D721Med (cell line): Measurements from ENCODE around the gene PASK.

ENCODE experiments used
- DNase-seq: peaks from one replicate; pipeline ENCODE4 v3.0.0; 2011; ENCODE audit warnings: low spot score; ENCODE audit not compliant: insufficient read length
- FAIRE-seq: peaks from 2 replicates; lab custom pipeline; 2011; peaks lifted over from hg19 to GRCh38; lab: Jason Lieb, UNC
- TF ChIP-seq, protein P1 (sequence below): IDR thresholded peaks from 2 replicates; pipeline ENCODE4 v1.5.1; 2012; ENCODE audit warnings: mild to moderate bottlenecking, control low read depth; ENCODE audit not compliant: insufficient read depth; ENCODE audit errors: missing control alignments

PASK gene

DNA sequence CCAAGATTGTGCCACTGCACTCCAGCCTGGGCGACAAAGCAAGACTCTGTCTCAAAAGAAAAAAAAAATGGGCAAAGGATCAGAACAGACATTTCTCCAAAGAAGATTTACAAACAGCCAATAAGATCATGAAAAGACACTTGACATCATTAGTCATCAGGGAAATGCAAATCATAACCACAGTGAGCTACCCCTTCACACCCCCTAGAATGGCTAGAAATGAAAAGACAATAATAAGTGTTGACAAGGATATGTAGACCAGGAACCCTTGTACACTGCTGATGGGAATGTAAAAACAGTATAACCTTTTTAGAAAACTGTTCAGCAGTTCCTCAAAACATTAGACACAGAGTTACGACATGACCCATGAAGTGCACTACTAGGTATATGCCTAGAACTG, 28.8 kb downstream of the PASK start:
- FAIRE-seq: no peak
- TF ChIP-seq, protein P1, sequence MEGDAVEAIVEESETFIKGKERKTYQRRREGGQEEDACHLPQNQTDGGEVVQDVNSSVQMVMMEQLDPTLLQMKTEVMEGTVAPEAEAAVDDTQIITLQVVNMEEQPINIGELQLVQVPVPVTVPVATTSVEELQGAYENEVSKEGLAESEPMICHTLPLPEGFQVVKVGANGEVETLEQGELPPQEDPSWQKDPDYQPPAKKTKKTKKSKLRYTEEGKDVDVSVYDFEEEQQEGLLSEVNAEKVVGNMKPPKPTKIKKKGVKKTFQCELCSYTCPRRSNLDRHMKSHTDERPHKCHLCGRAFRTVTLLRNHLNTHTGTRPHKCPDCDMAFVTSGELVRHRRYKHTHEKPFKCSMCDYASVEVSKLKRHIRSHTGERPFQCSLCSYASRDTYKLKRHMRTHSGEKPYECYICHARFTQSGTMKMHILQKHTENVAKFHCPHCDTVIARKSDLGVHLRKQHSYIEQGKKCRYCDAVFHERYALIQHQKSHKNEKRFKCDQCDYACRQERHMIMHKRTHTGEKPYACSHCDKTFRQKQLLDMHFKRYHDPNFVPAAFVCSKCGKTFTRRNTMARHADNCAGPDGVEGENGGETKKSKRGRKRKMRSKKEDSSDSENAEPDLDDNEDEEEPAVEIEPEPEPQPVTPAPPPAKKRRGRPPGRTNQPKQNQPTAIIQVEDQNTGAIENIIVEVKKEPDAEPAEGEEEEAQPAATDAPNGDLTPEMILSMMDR: no peak
- no peak for DNase-seq

DNA sequence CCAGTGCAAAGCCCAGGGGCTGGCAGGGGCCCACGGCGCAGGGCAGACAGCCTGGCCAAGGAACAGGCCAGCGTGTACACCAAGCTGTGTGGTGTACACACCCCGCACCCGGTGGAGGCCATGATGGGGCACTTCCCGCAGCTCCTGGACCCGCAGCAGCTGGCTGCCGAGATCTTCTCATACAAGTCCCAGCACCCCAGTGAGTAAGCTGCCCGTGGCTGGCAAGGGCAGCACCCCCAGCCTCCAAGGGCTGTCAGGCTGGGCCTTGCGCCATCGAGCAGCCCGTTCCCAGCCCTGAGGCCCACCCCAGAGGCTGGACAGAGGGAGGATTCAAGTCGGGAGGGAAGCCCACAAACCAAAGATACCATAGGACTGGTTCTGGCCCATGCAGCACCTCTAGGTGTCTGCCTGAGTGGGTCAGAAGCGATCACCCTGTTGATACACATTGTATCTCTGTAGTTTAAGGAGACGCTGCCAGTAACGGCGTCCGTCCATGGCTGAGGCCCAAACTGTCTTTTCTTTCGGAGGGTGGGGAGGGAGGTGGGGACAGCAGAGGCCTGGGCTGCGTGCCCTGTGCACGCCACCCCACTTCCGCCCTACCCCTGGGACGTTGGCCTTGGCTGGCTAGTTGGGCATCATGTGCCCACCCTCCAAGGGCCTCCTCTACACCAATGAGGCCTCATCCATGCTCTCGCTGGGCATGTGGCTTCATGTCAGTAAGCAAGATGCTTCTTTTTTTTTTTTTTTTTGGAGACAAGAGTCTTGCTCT, 30.4 kb downstream of the PASK start:
- FAIRE-seq (no peak), DNase-seq (no peak)
- TF ChIP-seq, protein P1: no peak

DNA sequence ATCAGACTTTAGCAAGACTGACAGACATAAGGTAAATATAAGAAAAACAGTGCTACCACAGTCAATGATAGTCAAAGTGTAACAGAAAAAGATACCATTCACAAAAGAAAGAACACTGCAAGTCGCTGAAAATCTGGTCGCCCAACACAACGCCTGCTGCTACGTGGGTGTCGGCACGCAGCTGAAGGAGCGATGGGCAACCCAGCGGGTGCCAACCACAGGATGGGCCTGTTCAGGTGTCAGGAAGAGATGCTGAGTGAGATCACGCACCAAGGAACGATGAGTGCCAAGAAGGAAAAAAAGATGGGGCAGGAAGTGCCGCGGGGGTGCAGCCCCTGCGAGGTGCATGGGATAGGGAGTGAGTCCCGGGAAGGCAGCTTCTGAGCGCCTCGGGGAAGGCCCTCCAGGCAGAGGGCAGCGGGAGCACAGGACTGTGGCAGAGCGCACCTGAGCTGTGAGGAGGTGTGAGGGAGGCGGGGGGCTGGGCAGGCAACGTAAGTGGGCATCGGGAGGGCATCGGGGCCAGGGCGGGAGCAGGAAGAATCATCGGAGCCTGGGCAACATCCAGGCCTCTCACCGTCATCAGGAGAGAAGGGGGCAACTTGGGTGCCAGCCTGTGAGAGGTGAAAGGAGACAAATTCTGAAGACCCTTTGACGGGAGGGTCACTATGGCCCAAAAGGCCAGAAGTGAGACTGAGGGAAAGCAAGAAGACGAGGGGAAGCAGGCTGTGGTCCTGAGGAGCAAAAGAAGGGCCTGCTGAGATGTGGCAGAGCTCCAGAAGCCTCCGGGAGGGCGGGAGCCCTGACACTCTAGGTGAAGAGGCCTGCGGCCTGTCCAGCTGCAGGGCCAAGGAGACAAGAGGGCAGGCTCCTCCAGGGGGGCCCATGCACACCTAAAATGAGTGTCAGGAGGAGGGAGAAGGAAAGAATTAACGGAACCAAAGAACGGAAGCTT, 32.4 kb downstream of the PASK start:
- DNase-seq (no peak), FAIRE-seq (no peak)
- TF ChIP-seq, protein P1: no peak

DNA sequence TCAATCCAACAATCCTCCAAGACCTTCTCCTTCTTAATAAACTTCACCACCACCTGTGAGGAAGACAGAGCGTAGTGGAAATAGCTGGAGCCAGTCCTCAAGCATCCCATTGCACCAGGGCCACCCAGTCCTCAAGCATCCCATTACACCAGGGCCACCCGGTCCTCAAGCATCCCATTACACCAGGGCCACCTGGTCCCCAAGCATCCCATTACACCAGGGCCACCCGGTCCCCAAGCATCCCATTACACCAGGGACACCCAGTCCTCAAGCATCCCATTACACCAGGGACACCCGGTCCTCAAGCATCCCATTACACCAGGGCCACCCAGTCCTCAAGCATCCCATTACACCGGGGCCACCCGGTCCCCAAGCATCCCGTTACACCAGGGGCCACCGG, 33.9 kb downstream of the PASK start:
- DNase-seq: no peak
- TF ChIP-seq, protein P1: no peak
- FAIRE-seq: no peak

DNA sequence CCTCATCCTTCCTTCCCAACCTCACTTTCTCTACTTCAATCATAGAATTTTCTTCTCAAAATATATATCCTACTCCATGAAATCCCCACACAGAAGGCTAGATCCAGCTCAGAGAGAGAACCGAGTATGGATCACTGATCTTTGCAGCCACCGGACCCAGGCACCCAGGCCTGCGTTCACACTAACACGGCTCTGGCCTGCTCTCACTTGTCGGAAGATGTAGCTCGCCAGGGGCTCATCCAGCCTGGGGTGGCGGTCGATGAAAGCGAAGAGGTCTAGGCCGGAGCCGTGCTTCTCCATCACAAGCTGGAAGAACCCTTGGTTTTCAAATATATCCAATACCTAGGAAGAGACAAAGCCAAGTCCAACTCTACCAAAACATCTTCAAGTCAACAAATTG, 34.4 kb downstream of the PASK start:
- FAIRE-seq: no peak
- no peak for DNase-seq
- TF ChIP-seq, protein P1: no peak

DNA sequence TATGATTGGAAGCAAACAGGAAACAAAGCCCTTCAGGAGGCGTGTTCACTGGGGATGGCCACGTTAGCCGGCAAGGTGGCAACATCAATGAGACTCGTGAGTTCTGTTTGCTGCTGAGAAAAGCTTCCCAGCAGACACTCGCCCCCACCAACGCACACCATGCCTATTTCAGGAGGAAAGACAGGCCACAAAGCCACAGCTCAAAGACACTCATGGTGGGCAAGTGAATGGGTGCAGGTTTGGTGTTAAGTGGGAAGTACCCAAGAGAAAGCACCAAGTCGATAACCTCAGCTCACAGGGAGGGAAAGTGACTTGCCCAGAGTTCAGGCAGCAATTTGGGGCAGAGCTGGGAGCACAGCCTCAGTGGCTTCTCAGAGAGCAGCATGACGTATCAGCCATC, 36.7 kb downstream of the PASK start:
- DNase-seq (no peak), FAIRE-seq (no peak)
- TF ChIP-seq, protein P1: no peak
